BJ (cell line): Measurements from ENCODE around the gene DNHD1. TPM values are rescaled to one million over a fixed set of nuclear protein-coding genes. Genes with fewer than 3 reads are reported as not detected.
A peak's percentile ranks its signal among the peaks of the same experiment; 100 is the strongest.

Experiments
- CTCF ChIA-PET: fragments of 350-600 bp; formaldehyde crosslinking; extraction: SDS; loops from one replicate; lab custom pipeline; 2021; ENCODE audit warnings: antibody characterized with exemption, inconsistent platforms; lab: Yijun Ruan, JAX
- POLR2A ChIA-PET: fragments of 300-600 bp; sonication (Branson Sonifier 250); formaldehyde crosslinking; extraction: SDS; loops from one replicate; lab custom pipeline; 2021; ENCODE audit warnings: antibody characterized with exemption; lab: Charles Lee
- DNase-seq: peaks from one replicate; pipeline ENCODE4 v3.0.0-alpha.2; 2011; ENCODE audit warnings: low read depth
- H3K27me3 ChIP-seq: 2 replicates; pipeline ENCODE4 v1.6.0; 2011; ENCODE audit warnings: low read length; ENCODE audit not compliant: control insufficient read depth, insufficient read depth
- H3K36me3 ChIP-seq: 2 replicates; pipeline ENCODE4 v1.5.1; 2011; ENCODE audit warnings: low read length; ENCODE audit not compliant: control insufficient read depth, insufficient read depth
- H3K4me3 ChIP-seq: 2 replicates; pipeline ENCODE4 v1.5.1; 2011; ENCODE audit warnings: low read depth, mild to moderate bottlenecking, control low read depth, low read length
- polyA plus RNA-seq: library from polyadenylated mRNA; depleted of rRNA; stranded (reverse); fragments of >200 nt; gene quantifications from 2 replicates; pipeline ENCODE4 v1.2.3, GENCODE V29; 2011
- TF ChIP-seq, protein P1 (sequence below): IDR thresholded peaks from 2 replicates; pipeline ENCODE4 v1.5.1; 2011; ENCODE audit warnings: low read depth, mild to moderate bottlenecking, control low read depth, inconsistent platforms, low read length, moderate library complexity; ENCODE audit not compliant: insufficient read depth

The DNHD1 gene
- polyA plus RNA-seq, 1 experiment, result 3.1 TPM

DNA sequence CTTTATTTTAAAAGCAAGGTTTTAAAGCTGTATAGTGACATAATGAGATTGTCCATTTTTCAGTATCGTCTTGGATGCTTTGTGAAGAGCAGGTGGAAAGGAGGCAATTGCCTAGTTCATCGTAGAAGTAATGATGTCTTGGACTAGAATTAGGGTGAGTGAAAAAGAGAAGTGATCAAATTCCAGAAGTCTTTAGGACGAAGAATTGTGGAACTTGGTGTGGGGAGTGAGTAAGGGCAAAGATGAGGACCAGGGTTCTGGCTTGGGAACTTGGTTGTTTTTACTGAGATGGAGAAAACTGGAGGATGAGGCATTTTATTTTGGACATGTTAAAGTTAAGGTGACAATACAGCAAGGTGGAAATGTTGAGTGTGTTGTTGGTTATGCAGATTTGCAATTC is 107.7 kb downstream of the DNHD1 start:
- no peak for DNase-seq
- Histone ChIP-seq H3K4me3 (peak overlapping the region; percentile 84), H3K36me3 (peaks cover 29% of the 10 kb centered on the region), H3K27me3 (no peaks in the 10 kb centered on the region)
- TF ChIP-seq, protein P1, sequence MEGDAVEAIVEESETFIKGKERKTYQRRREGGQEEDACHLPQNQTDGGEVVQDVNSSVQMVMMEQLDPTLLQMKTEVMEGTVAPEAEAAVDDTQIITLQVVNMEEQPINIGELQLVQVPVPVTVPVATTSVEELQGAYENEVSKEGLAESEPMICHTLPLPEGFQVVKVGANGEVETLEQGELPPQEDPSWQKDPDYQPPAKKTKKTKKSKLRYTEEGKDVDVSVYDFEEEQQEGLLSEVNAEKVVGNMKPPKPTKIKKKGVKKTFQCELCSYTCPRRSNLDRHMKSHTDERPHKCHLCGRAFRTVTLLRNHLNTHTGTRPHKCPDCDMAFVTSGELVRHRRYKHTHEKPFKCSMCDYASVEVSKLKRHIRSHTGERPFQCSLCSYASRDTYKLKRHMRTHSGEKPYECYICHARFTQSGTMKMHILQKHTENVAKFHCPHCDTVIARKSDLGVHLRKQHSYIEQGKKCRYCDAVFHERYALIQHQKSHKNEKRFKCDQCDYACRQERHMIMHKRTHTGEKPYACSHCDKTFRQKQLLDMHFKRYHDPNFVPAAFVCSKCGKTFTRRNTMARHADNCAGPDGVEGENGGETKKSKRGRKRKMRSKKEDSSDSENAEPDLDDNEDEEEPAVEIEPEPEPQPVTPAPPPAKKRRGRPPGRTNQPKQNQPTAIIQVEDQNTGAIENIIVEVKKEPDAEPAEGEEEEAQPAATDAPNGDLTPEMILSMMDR, result no peak
- POLR2A ChIA-PET, result interaction anchor here (0.7 kb wide), 1 partner anchor 18 kb away, joined by 5 read pairs; no protein-coding TSS in a partner anchor
- CTCF ChIA-PET, result interaction anchor here (0.8 to 3.9 kb wide), 8 partner anchors 10 to 102 kb away, joined by 3 to 17 read pairs (median 6); partner anchors contain the start of gene TPP1

DNA sequence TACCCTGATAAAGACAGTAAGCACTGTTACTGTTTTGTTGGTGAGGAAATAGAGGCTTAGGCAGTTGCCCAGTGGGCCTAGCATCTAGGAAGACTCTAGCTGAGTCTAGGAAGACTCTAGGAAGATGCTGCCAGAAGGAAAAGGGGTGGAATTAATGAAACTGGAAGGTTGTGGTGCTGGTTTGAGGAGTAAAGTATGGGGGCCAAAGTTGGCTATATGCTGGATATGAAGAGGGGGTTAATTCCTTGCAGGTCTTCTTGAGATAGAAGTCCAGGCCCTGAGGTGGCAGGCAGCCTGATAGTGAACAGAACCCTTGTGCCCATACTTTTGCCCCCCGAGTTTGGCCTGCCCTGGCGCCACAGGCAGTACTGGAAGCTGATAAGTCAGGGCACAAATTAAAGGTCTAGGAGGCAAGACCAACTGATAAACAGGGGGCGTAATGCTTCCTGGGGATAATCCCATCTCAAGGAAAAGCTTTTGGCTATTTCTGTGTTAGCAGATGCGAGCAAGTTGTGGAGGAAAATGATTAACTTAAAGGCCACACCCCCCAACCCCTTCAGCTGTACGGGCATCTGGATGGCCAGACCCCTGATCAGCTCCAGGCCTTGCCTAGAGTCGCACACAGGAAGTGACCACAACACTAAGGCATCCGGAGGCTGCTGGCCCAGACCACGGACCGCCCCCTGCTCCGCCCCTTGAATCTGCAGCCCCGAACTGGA is 109.5 kb downstream of the DNHD1 start:
- POLR2A ChIA-PET, result interaction anchor here (1.0 kb wide), 1 partner anchor 12 kb away, joined by 4 read pairs; the partner anchor contains the start of gene TPP1

DNA sequence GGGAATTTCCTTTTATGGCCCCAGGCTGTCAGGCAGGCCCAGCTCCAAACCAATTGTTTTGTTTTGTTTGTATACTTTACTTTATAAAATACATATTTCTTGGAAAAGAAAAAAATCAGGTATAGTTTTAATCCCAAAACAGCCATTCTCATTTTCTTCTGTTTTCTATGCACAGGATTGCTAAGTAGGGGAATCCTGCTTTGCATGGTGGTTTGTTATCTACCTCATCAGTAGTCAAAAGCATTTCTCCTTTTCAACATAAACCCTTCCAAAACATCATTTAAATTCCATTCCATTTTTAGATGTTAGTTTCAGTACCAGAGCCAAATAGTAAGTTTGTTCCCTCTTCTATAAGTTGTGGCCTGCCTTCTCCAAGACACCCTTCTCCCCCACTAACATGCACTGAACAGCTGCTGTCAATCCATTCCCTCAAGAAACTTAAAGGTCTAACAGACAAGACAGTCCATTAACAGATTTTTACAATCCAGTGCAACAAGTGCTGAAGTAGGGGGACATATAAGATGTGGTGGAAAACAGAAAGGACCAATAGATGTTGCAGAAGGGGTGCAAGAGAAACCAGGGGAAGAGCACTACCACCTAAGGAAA is 110.2 kb downstream of the DNHD1 start:
- TF ChIP-seq, protein P1, result no peak
- DNase-seq, result no peak
- ChIA-PET CTCF (interaction anchor here (0.9 to 1.8 kb wide), 6 partner anchors 12 to 76 kb away, joined by 3 to 5 read pairs (median 4); partner anchors contain the start of genes MRPL17 and TPP1), POLR2A (interaction anchor here (1.0 kb wide), 1 partner anchor 12 kb away, joined by 4 read pairs; the partner anchor contains the start of gene TPP1)
- no peak overlapping the region for H3K4me3 ChIP-seq
- peaks cover 30% of the 10 kb centered on the region for H3K36me3 ChIP-seq
- H3K27me3 ChIP-seq, result no peaks in the 10 kb centered on the region

More for the DNA sequence above, 109.5 kb downstream of the DNHD1 start:
- Histone ChIP-seq H3K4me3 (no peak overlapping the region; the same call in 1 of the 2 replicates), H3K36me3 (peaks cover 32% of the 10 kb centered on the region), H3K27me3 (no peaks in the 10 kb centered on the region)
- CTCF ChIA-PET, result interaction anchor here (0.7 to 2.4 kb wide), 8 partner anchors 12 to 244 kb away, joined by 3 to 11 read pairs (median 4); partner anchors contain the start of genes MRPL17 and TPP1
- TF ChIP-seq, protein P1, result no peak
- peak; percentile 80 for DNase-seq

DNA sequence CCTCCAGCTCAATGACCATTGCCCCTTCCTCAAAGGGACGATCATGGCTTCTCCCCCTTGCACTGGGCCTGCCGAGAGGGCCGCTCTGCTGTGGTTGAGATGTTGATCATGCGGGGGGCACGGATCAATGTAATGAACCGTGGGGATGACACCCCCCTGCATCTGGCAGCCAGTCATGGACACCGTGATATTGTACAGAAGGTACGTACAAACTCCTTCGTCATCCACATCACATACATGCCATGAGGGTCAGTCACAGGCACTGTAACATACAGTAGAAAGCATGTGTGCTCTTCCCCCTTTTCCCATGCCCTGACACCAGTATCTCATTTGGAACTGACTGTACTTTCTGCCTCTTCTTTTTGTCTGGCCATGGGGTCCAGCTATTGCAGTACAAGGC is 110.9 kb downstream of the DNHD1 start:
- Histone ChIP-seq H3K4me3 (no peak overlapping the region), H3K27me3 (no peaks in the 10 kb centered on the region), H3K36me3 (peaks cover 30% of the 10 kb centered on the region)
- TF ChIP-seq, protein P1, result no peak
- no peak for DNase-seq
- CTCF ChIA-PET, result interaction anchor here (1.1 to 1.8 kb wide), 2 partner anchors 13 to 76 kb away, joined by 3 to 4 read pairs; partner anchors contain the start of gene MRPL17
- POLR2A ChIA-PET, result interaction anchor here (1.3 kb wide), 1 partner anchor 11 kb away, joined by 4 read pairs; the partner anchor contains the start of gene TPP1
